ENCODE measurements around the gene DST. TPM values are rescaled to one million over a fixed set of nuclear protein-coding genes. Genes with fewer than 3 reads are reported as not detected.

The DST gene
- total RNA-seq, 1 experiment from 2014 or later: 91.9 TPM

- H3T11ph ChIP-seq (ENCODE audit: low read length): no peak overlapping the region
- H3K56ac ChIP-seq (ENCODE audit: insufficient read length, low read depth, low read length): no peak overlapping the region
- peaks cover 36 to 78% (median 56%) of the 10 kb centered on the region in 3 experiments; a peak in 6 of 7 replicates for H3K36me3 Mint-ChIP-seq (ENCODE audit: insufficient read depth in 1 of 3, low read depth in 3 of 3)
- no peak overlapping the region for H3K4me3 Mint-ChIP-seq
- H2BK20ac ChIP-seq (ENCODE audit: low read depth, low read length, poor library complexity, severe bottlenecking): no peak overlapping the region
- no peak overlapping the region for H2BK15ac ChIP-seq (ENCODE audit: low read depth, low read length)
- H2AFZ ChIP-seq (ENCODE audit: low read length): no peak overlapping the region
- H3K9me3 Mint-ChIP-seq: no peaks in the 10 kb centered on the region
- no peak overlapping the region for H3K18ac ChIP-seq (ENCODE audit: insufficient read length, low read depth, low read length)
- WGBS (ENCODE audit: extremely low coverage, insufficient read length, low lambda C conversion rate): no CpG with 5 or more reads among the region's 6 CpGs
- DNase-seq: peak; percentile 34
- TF ChIP-seq CTCF (conservative IDR thresholded peaks at IDR 0.05): peak; percentile 77
- H3K79me1 ChIP-seq (ENCODE audit: insufficient read depth, low read depth, low read length, poor library complexity, severe bottlenecking): no peaks in the 10 kb centered on the region
- no peak overlapping the region for H3K9ac ChIP-seq (ENCODE audit: extremely low read depth, insufficient read length, low read length)
- H2BK12ac ChIP-seq (ENCODE audit: insufficient read length, low read depth, low read length): no peak overlapping the region
- no peak overlapping the region for H2BK120ac ChIP-seq (ENCODE audit: low read depth, low read length, poor library complexity, severe bottlenecking)
- H3K27me3 Mint-ChIP-seq (ENCODE audit: low read depth): no peaks in the 10 kb centered on the region
- no peak overlapping the region for H3K4me2 ChIP-seq (ENCODE audit: insufficient read depth, insufficient read length, low read length)
- no peak overlapping the region for H2AK5ac ChIP-seq (ENCODE audit: insufficient read length, low read length)
- H4K20me1 ChIP-seq (ENCODE audit: control insufficient read depth, insufficient read depth, insufficient read length): no peaks in the 10 kb centered on the region
- no peak overlapping the region for H4K91ac ChIP-seq (ENCODE audit: insufficient read length, low read depth, low read length)
- H4K5ac ChIP-seq (ENCODE audit: insufficient read length, low read depth, low read length): no peak overlapping the region
- H3K9me3 ChIP-seq (ENCODE audit: control insufficient read depth, low read depth, low read length): no peaks in the 10 kb centered on the region
- H2BK5ac ChIP-seq (ENCODE audit: insufficient read length, low read length): no peak overlapping the region
- no peak overlapping the region for H3K23ac ChIP-seq (ENCODE audit: insufficient read length, low read depth, low read length)
- H3K14ac ChIP-seq (ENCODE audit: insufficient read depth, low read length): no peak overlapping the region
- H3K79me2 ChIP-seq (ENCODE audit: insufficient read depth, low read length): no peaks in the 10 kb centered on the region
- no peak overlapping the region for H3K4ac ChIP-seq (ENCODE audit: low read depth, low read length)
- no peaks in the 10 kb centered on the region for H3K4me1 ChIP-seq (ENCODE audit: insufficient read depth, low read length)
- H3K27ac ChIP-seq (ENCODE audit: insufficient read length, low read depth, low read length): no peak overlapping the region
- no peaks in the 10 kb centered on the region for H3K27me3 ChIP-seq (ENCODE audit: insufficient read depth, low read length)
- H4K8ac ChIP-seq (replicated peaks; ENCODE audit: insufficient read length, low read depth, low read length): no peak overlapping the region
- no peaks in the 10 kb centered on the region for H3K23me2 ChIP-seq (ENCODE audit: insufficient read length, low read depth, low read length, poor library complexity, severe bottlenecking)
- H3K4me1 Mint-ChIP-seq: no peaks in the 10 kb centered on the region
- no peak overlapping the region; a peak in 1 of 7 replicates for H3K27ac Mint-ChIP-seq
Measured at GRCh38 chr6:56595490-56596122, 47.1 kb downstream of the DST start.
